Measurements from ENCODE around the gene CCDC192.
"Not testable (repeated sequence)": the region's sequence is repeated elsewhere in the genome, so short reads cannot be mapped to it uniquely, and the experiment has no call there.

The CCDC192 gene

GRCh38 chr5:127782450-127782849 lies 79.3 kb downstream of the CCDC192 start:
- H3K4me3 ChIP-seq (ENCODE audit: low read length in 2 of 2); H3K9me3 ChIP-seq (ENCODE audit: control insufficient read depth in 2 of 2, low read length in 2 of 2); H3K4me1 ChIP-seq (ENCODE audit: control insufficient read depth in 2 of 2, insufficient read depth in 2 of 2, low read length in 2 of 2); H3K36me3 ChIP-seq (ENCODE audit: control insufficient read depth in 2 of 2, insufficient read depth in 2 of 2, low read length in 2 of 2); H3K27me3 ChIP-seq (ENCODE audit: control insufficient read depth in 2 of 2, insufficient read depth in 2 of 2, low read length in 2 of 2); H3K9ac ChIP-seq (ENCODE audit: low read depth in 1 of 2, low read length in 2 of 2); H3K27ac ChIP-seq (ENCODE audit: low read depth in 2 of 2, low read length in 2 of 2): not testable (repeated sequence)

- Histone ChIP-seq H3K27ac (ENCODE audit: low read depth in 2 of 2, low read length in 2 of 2) (no peak overlapping the region), H3K27me3 (ENCODE audit: control insufficient read depth in 2 of 2, insufficient read depth in 2 of 2, low read length in 2 of 2) (no peaks in the 10 kb centered on the region), H3K36me3 (ENCODE audit: control insufficient read depth in 2 of 2, insufficient read depth in 2 of 2, low read length in 2 of 2) (no peaks in the 10 kb centered on the region), H3K9ac (ENCODE audit: low read depth in 1 of 2, low read length in 2 of 2) (no peak overlapping the region), H3K4me1 (ENCODE audit: control insufficient read depth in 2 of 2, insufficient read depth in 2 of 2, low read length in 2 of 2) (no peaks in the 10 kb centered on the region), H3K9me3 (ENCODE audit: control insufficient read depth in 2 of 2, low read length in 2 of 2) (no peaks in the 10 kb centered on the region), H3K4me3 (ENCODE audit: low read length in 2 of 2) (no peak overlapping the region)
Measured at GRCh38 chr5:127785098-127785927, 82.1 kb downstream of the CCDC192 start.

GRCh38 chr5:127791439-127791838 lies 88.2 kb downstream of the CCDC192 start:
- Histone ChIP-seq H3K9me3 (ENCODE audit: control insufficient read depth in 2 of 2, low read length in 2 of 2) (no peaks in the 10 kb centered on the region), H3K4me1 (ENCODE audit: control insufficient read depth in 2 of 2, insufficient read depth in 2 of 2, low read length in 2 of 2) (no peaks in the 10 kb centered on the region), H3K27me3 (ENCODE audit: control insufficient read depth in 2 of 2, insufficient read depth in 2 of 2, low read length in 2 of 2) (no peaks in the 10 kb centered on the region), H3K27ac (ENCODE audit: low read depth in 2 of 2, low read length in 2 of 2) (no peak overlapping the region), H3K4me3 (ENCODE audit: low read length in 2 of 2) (no peak overlapping the region), H3K36me3 (ENCODE audit: control insufficient read depth in 2 of 2, insufficient read depth in 2 of 2, low read length in 2 of 2) (no peaks in the 10 kb centered on the region), H3K9ac (ENCODE audit: low read depth in 1 of 2, low read length in 2 of 2) (no peak overlapping the region)

- not testable (repeated sequence) for H3K27me3 ChIP-seq (ENCODE audit: control insufficient read depth in 2 of 2, insufficient read depth in 2 of 2, low read length in 2 of 2); H3K4me3 ChIP-seq (ENCODE audit: low read length in 2 of 2); H3K9me3 ChIP-seq (ENCODE audit: control insufficient read depth in 2 of 2, low read length in 2 of 2); H3K9ac ChIP-seq (ENCODE audit: low read depth in 1 of 2, low read length in 2 of 2); H3K27ac ChIP-seq (ENCODE audit: low read depth in 2 of 2, low read length in 2 of 2); H3K36me3 ChIP-seq (ENCODE audit: control insufficient read depth in 2 of 2, insufficient read depth in 2 of 2, low read length in 2 of 2); H3K4me1 ChIP-seq (ENCODE audit: control insufficient read depth in 2 of 2, insufficient read depth in 2 of 2, low read length in 2 of 2)
Measured at GRCh38 chr5:127791908-127792307, 88.7 kb downstream of the CCDC192 start.

- no peaks in the 10 kb centered on the region for H3K9me3 ChIP-seq (ENCODE audit: control insufficient read depth in 2 of 2, low read length in 2 of 2)
- no peaks in the 10 kb centered on the region for H3K36me3 ChIP-seq (ENCODE audit: control insufficient read depth in 2 of 2, insufficient read depth in 2 of 2, low read length in 2 of 2)
- no peak overlapping the region for H3K4me3 ChIP-seq (ENCODE audit: low read length in 2 of 2)
- H3K4me1 ChIP-seq (ENCODE audit: control insufficient read depth in 2 of 2, insufficient read depth in 2 of 2, low read length in 2 of 2), result no peaks in the 10 kb centered on the region
- no peak overlapping the region for H3K27ac ChIP-seq (ENCODE audit: low read depth in 2 of 2, low read length in 2 of 2)
- no peaks in the 10 kb centered on the region for H3K27me3 ChIP-seq (ENCODE audit: control insufficient read depth in 2 of 2, insufficient read depth in 2 of 2, low read length in 2 of 2)
- no peak overlapping the region for H3K9ac ChIP-seq (ENCODE audit: low read depth in 1 of 2, low read length in 2 of 2)
Measured at GRCh38 chr5:127793052-127793451, 89.9 kb downstream of the CCDC192 start.

- Histone ChIP-seq H3K4me3 (ENCODE audit: low read length in 2 of 2) (no peak overlapping the region), H3K9ac (ENCODE audit: low read depth in 1 of 2, low read length in 2 of 2) (no peak overlapping the region), H3K9me3 (ENCODE audit: control insufficient read depth in 2 of 2, low read length in 2 of 2) (no peaks in the 10 kb centered on the region), H3K36me3 (ENCODE audit: control insufficient read depth in 2 of 2, insufficient read depth in 2 of 2, low read length in 2 of 2) (no peaks in the 10 kb centered on the region), H3K27ac (ENCODE audit: low read depth in 2 of 2, low read length in 2 of 2) (no peak overlapping the region), H3K4me1 (ENCODE audit: control insufficient read depth in 2 of 2, insufficient read depth in 2 of 2, low read length in 2 of 2) (no peaks in the 10 kb centered on the region), H3K27me3 (ENCODE audit: control insufficient read depth in 2 of 2, insufficient read depth in 2 of 2, low read length in 2 of 2) (no peaks in the 10 kb centered on the region)
Measured at GRCh38 chr5:127793879-127794278, 90.7 kb downstream of the CCDC192 start.

GRCh38 chr5:127796211-127796610 lies 93.0 kb downstream of the CCDC192 start:
- no peak overlapping the region for H3K4me3 ChIP-seq (ENCODE audit: low read length in 2 of 2)
- no peaks in the 10 kb centered on the region for H3K27me3 ChIP-seq (ENCODE audit: control insufficient read depth in 2 of 2, insufficient read depth in 2 of 2, low read length in 2 of 2)
- H3K27ac ChIP-seq (ENCODE audit: low read depth in 2 of 2, low read length in 2 of 2), result no peak overlapping the region
- H3K36me3 ChIP-seq (ENCODE audit: control insufficient read depth in 2 of 2, insufficient read depth in 2 of 2, low read length in 2 of 2), result no peaks in the 10 kb centered on the region
- H3K9ac ChIP-seq (ENCODE audit: low read depth in 1 of 2, low read length in 2 of 2), result no peak overlapping the region
- no peaks in the 10 kb centered on the region for H3K9me3 ChIP-seq (ENCODE audit: control insufficient read depth in 2 of 2, low read length in 2 of 2)
- H3K4me1 ChIP-seq (ENCODE audit: control insufficient read depth in 2 of 2, insufficient read depth in 2 of 2, low read length in 2 of 2), result no peaks in the 10 kb centered on the region

GRCh38 chr5:127799293-127799905 lies 96.2 kb downstream of the CCDC192 start:
- Histone ChIP-seq H3K27ac (ENCODE audit: low read depth in 2 of 2, low read length in 2 of 2) (no peak overlapping the region), H3K27me3 (ENCODE audit: control insufficient read depth in 2 of 2, insufficient read depth in 2 of 2, low read length in 2 of 2) (no peaks in the 10 kb centered on the region), H3K36me3 (ENCODE audit: control insufficient read depth in 2 of 2, insufficient read depth in 2 of 2, low read length in 2 of 2) (no peaks in the 10 kb centered on the region), H3K9me3 (ENCODE audit: control insufficient read depth in 2 of 2, low read length in 2 of 2) (no peaks in the 10 kb centered on the region), H3K4me3 (ENCODE audit: low read length in 2 of 2) (no peak overlapping the region), H3K9ac (ENCODE audit: low read depth in 1 of 2, low read length in 2 of 2) (no peak overlapping the region), H3K4me1 (ENCODE audit: control insufficient read depth in 2 of 2, insufficient read depth in 2 of 2, low read length in 2 of 2) (peaks cover 0 to 5% of the 10 kb centered on the region in 2 donors)

GRCh38 chr5:127801751-127802476 lies 98.7 kb downstream of the CCDC192 start:
- Histone ChIP-seq H3K4me1 (ENCODE audit: control insufficient read depth in 2 of 2, insufficient read depth in 2 of 2, low read length in 2 of 2) (peaks cover 0 to 5% of the 10 kb centered on the region in 2 donors), H3K27me3 (ENCODE audit: control insufficient read depth in 2 of 2, insufficient read depth in 2 of 2, low read length in 2 of 2) (no peaks in the 10 kb centered on the region), H3K27ac (ENCODE audit: low read depth in 2 of 2, low read length in 2 of 2) (no peak overlapping the region)

GRCh38 chr5:127802477-127802865 lies 99.3 kb downstream of the CCDC192 start:
- no peaks in the 10 kb centered on the region for H3K9me3 ChIP-seq (ENCODE audit: control insufficient read depth in 2 of 2, low read length in 2 of 2)
- H3K4me3 ChIP-seq (ENCODE audit: low read length in 2 of 2), result no peak overlapping the region
- no peaks in the 10 kb centered on the region for H3K27me3 ChIP-seq (ENCODE audit: control insufficient read depth in 2 of 2, insufficient read depth in 2 of 2, low read length in 2 of 2)
- peaks cover 0 to 5% of the 10 kb centered on the region in 2 donors for H3K4me1 ChIP-seq (ENCODE audit: control insufficient read depth in 2 of 2, insufficient read depth in 2 of 2, low read length in 2 of 2)
- H3K36me3 ChIP-seq (ENCODE audit: control insufficient read depth in 2 of 2, insufficient read depth in 2 of 2, low read length in 2 of 2), result no peaks in the 10 kb centered on the region
- no peak overlapping the region for H3K27ac ChIP-seq (ENCODE audit: low read depth in 2 of 2, low read length in 2 of 2)
- H3K9ac ChIP-seq (ENCODE audit: low read depth in 1 of 2, low read length in 2 of 2), result no peak overlapping the region

More at GRCh38 chr5:127801751-127802476, 98.7 kb downstream of the CCDC192 start:
- no peak overlapping the region for H3K9ac ChIP-seq (ENCODE audit: low read depth in 1 of 2, low read length in 2 of 2)
- H3K9me3 ChIP-seq (ENCODE audit: control insufficient read depth in 2 of 2, low read length in 2 of 2), result no peaks in the 10 kb centered on the region
- no peak overlapping the region for H3K4me3 ChIP-seq (ENCODE audit: low read length in 2 of 2)
- no peaks in the 10 kb centered on the region for H3K36me3 ChIP-seq (ENCODE audit: control insufficient read depth in 2 of 2, insufficient read depth in 2 of 2, low read length in 2 of 2)

Data from mucosa of rectum (tissue), 2 donors.